Testis (tissue), 2 donors: ENCODE measurements around the gene RANBP17.

Experiments used
- POLR2A ChIP-seq: fragments of 450-650 bp; IDR thresholded peaks from one replicate; pipeline ENCODE4 v1.6.1; 2017; ENCODE audit warnings: antibody characterized with exemption, mild to moderate bottlenecking, moderate library complexity
- TF ChIP-seq, protein P1 (sequence below), 3 experiments: fragments of 450-650 bp in 2 of 3; fragments of 200-600 bp in 1 of 3; sonication (generic) in 1 of 3; IDR thresholded peaks; one replicate each; pipeline ENCODE4 v1.5.1; 2016 to 2019; ENCODE audit warnings: antibody characterized with exemption in 3 of 3, mild to moderate bottlenecking in 2 of 3, moderate library complexity in 1 of 3

DNA sequence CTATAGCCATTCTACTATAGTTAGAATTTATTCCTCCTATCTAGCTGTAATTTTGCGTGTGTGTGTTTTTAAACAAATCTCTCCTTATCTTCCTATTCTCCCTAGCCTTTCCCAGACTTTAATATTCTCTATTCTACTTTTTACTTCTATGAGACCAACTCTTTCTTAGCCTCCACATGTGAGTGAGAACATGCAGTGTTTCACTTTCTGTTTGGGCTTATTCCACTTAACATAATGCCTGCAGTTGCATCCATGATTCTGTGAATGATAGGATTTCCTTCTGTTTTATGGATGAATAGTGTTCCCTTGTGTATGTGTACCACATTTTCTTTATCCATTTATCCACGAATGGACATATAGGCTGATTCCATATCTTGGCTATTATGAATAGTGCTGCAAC is 254.9 kb downstream of the RANBP17 start:
- TF ChIP-seq, protein P1, sequence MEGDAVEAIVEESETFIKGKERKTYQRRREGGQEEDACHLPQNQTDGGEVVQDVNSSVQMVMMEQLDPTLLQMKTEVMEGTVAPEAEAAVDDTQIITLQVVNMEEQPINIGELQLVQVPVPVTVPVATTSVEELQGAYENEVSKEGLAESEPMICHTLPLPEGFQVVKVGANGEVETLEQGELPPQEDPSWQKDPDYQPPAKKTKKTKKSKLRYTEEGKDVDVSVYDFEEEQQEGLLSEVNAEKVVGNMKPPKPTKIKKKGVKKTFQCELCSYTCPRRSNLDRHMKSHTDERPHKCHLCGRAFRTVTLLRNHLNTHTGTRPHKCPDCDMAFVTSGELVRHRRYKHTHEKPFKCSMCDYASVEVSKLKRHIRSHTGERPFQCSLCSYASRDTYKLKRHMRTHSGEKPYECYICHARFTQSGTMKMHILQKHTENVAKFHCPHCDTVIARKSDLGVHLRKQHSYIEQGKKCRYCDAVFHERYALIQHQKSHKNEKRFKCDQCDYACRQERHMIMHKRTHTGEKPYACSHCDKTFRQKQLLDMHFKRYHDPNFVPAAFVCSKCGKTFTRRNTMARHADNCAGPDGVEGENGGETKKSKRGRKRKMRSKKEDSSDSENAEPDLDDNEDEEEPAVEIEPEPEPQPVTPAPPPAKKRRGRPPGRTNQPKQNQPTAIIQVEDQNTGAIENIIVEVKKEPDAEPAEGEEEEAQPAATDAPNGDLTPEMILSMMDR (IDR thresholded peaks at IDR 0.05): no peak
- TF ChIP-seq POLR2A: no peak
